ENCODE results near the gene DCC.

Gene DCC, protein sequence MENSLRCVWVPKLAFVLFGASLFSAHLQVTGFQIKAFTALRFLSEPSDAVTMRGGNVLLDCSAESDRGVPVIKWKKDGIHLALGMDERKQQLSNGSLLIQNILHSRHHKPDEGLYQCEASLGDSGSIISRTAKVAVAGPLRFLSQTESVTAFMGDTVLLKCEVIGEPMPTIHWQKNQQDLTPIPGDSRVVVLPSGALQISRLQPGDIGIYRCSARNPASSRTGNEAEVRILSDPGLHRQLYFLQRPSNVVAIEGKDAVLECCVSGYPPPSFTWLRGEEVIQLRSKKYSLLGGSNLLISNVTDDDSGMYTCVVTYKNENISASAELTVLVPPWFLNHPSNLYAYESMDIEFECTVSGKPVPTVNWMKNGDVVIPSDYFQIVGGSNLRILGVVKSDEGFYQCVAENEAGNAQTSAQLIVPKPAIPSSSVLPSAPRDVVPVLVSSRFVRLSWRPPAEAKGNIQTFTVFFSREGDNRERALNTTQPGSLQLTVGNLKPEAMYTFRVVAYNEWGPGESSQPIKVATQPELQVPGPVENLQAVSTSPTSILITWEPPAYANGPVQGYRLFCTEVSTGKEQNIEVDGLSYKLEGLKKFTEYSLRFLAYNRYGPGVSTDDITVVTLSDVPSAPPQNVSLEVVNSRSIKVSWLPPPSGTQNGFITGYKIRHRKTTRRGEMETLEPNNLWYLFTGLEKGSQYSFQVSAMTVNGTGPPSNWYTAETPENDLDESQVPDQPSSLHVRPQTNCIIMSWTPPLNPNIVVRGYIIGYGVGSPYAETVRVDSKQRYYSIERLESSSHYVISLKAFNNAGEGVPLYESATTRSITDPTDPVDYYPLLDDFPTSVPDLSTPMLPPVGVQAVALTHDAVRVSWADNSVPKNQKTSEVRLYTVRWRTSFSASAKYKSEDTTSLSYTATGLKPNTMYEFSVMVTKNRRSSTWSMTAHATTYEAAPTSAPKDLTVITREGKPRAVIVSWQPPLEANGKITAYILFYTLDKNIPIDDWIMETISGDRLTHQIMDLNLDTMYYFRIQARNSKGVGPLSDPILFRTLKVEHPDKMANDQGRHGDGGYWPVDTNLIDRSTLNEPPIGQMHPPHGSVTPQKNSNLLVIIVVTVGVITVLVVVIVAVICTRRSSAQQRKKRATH (N-terminal part only)

DNA sequence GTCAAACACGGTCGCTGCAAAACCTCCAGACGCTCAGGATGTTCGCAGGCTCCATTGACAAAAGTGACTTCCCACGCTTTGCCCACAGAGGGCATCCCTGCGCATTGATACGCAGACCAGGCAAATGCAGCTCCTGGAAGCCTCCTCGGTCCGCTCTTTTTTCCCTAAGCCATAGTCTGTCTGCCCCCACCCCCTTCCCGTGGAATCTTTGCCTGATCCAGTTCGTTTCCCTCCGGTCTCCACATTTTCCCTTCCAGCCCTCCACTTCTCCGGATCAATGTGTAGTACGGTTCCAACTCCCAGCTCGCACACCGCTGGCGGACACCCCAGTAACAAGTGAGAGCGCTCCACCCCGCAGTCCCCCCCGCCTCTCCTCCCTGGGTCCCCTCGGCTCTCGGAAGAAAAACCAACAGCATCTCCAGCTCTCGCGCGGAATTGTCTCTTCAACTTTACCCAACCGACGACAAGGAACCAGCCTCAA lies at the start of gene DCC:
DCC (plus strand) TSS at position 307 of the 481 bp plus-strand sequence. CDS start 591 bp downstream, outside the sequence.
- DNase-seq: no peak

GRCh38 chr18:52310651-52311050 lies 29.3 kb upstream of the DCC start:
- DNase-seq: no peak

DNA sequence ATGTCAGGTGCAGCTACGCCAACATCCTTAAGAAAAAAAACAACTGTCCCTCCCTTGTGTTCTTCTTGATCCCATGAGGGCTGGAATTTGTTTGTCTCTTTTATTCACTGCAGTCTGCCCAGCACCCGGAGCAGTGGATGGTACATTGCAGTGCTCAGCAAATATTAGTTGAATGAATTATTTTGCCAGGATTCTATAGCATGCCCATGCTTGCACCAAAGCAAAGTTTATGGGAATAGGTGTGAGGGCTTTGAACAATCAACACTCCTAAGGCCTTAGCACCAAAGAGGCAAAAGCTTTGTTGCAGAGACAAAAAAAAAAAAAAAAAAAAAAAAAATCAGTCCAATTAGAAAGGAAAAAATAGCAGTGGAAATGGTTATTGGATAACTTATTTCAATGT lies 28.7 kb upstream of the DCC start:
- DNase-seq: no peak

DNA sequence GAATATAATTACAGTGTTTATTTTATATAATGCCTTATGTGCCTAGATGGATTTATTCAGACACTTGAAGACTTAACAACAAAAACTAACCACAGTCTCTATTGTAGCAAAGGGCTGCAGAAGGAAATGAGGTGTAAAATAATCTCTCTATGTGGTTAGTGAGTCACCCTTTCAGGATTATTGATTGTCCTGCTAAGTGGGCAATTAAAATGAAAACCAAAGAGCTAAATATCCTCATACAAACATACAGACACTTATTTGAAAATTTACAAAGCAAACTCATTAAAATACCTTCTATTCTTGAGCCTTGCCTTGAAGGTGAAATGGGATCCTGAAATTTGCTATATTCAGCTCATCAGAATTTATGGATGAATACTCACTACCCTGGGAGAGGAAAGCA lies 27.7 kb upstream of the DCC start:
- no peak for DNase-seq

DNA sequence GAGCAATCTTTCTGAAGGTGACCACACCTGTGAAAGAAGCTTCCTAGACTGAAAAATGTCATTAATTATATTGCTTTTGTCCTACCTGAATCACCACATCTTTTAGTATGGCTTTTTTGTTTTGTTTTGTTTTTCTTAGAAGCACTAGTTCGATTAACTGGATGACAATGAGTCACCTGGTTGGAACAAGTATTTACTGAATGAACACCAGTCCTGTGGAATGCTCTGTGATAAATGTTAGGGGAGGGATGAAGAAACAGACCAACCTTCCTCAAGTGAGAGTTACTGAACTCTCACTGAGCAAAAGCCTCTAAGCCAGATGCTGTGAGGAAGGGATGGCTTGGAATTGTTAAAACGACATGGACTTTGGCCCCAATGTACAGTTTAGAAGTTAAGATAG lies 26.8 kb upstream of the DCC start:
- no peak for DNase-seq

DNA sequence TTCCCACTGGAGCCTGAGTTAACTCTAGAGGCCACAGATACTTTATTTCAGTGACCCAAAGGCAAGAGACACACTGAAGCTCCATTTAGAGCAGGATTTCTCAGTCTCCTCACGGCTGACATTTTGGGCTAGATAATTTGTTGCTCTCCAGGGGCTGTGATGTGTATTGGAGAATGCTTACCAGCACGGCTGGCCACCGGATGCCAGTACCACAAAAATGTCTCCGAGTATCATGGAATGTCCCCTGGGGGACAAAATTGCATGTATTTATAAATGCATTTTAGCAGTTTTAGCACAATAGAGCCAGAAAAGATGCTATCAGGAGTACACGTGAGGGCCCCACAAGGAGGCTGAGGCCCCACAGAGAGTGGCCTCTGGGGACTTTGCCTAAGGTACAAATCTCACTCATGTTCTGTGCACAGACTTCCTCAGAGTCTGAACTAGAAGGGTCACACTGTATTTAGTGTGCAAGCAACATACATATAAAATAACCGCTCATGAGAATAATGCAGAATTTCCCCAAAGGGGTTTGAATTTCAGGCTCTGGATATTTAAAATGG lies 20.5 kb upstream of the DCC start:
- no peak for DNase-seq

DNA sequence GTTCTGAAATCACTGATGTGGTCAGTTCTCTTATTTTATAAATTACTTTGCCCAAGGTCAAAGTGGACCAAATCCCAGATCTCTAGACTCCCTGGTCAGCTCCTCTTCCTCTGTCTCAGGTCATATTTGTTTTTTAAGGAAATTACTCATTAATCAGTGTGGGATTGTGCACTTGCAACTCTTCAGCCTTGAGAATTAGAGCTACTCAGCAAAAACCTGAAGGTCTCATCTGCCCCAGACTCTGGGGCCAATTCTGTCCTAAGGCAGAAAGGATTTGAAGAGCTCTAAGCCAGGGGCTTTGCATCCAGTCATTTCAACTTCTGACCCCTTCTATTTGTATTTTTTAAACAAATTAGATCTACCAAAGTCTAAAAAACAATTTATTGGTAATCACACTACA lies 17.7 kb upstream of the DCC start:
- no peak for DNase-seq

DNA sequence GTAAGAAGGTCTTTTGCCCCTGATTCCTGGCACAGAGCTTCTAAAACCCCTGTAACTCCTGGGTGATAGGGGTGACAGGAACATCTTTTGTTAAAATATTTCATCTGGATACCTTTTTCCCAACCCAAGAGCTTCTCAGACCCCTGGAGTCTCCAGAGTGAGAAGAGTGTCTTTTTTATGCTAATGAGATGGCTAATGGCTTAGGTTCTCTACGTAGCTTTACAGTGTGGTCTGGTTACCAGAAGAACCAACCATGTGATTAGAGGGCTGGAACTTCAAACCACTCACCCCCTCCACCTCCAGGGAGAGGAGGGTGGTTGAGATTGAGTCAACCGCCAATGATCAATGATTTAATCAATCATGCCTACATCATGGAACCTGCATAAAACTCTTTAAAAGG lies 16.2 kb upstream of the DCC start:
- no peak for DNase-seq

GRCh38 chr18:52325997-52326396 lies 14.0 kb upstream of the DCC start:
- no peak for DNase-seq

DNA sequence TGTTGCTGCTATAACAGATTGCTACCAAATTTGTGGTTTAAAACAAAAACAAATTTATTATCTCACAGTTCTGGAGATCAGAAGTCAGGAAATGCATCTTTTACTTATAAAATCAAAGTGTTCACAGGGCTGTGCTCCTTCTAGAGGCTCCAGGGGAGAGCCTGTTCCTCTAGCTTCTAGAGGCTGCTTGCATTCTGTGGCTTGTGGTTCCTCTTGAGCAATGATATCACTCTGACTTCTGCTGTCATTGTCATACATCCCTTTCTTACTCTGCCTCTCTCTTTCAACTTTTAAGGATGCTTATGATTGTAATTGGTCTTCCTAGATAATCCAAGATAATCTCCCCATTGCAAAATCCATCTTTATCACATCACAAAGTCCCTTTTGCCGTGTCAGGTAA lies 6.1 kb upstream of the DCC start:
- DNase-seq: no peak

GRCh38 chr18:52334307-52334706 lies 5.7 kb upstream of the DCC start:
- DNase-seq: no peak

DNA sequence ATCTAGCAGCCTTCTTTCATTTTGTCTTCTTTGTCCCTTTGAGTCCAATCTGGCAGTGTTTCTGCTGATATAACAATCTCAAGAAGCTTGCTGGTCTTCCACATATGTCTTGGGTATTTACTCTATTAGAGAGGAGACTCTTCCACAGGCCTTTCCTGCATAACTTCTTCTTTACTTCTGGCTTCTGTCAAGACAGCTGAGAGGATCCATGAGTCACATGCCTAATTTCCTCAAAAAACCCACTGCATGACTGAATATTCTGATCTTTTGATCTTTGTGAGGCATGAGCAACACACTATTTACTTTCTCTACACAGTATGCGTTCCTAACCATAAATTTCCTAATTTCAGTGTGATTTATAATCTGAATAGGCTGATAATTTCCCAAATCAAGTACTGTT lies 5.1 kb upstream of the DCC start:
- DNase-seq: no peak

- DNase-seq: no peak
Measured at GRCh38 chr18:52337276-52337675, 2.7 kb upstream of the DCC start.

- DNase-seq: no peak
Measured at GRCh38 chr18:52340406-52341102, 557 bp downstream of the DCC start.

GRCh38 chr18:52341103-52341432 lies 1.1 kb downstream of the DCC start:
- DNase-seq: no peak

DNA sequence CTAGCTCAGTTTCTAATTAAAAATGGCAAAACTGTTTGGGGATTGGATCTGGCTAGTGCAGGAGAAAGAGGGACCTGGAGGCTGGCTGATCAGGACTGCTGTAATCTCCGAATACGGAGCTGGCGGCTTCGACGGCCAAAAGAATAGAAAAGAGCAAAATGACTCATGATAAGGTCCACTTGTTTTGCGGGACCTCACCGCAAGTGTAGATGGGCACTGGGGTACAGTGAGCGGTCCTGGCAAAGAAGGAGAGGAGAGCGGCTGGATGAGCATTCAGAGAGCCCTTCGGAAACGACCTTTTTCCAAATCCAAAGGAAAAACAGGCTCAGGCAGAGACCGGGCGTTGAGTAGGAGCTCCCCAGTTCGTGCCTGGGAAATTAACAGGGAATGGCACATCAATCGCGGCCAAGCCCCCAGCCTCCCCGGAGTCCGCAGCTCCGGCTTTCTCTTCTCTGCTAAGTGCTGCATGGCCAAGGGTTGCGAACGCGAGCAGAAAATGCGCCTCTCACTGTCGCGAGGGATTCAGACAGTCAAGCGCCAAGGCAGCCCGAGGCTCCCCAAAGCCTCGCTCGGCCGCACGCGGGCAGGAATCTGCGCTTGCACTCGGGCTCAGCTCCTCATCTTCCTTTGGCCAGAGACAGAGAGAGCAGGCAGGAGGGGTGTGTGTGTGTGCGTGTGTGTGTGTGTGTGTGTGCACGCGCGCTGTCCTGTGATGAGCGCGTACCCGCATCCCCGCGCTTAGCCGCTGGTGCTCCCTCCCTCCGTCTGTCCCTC lies 1.8 kb downstream of the DCC start:
- DNase-seq: no peak

DNA sequence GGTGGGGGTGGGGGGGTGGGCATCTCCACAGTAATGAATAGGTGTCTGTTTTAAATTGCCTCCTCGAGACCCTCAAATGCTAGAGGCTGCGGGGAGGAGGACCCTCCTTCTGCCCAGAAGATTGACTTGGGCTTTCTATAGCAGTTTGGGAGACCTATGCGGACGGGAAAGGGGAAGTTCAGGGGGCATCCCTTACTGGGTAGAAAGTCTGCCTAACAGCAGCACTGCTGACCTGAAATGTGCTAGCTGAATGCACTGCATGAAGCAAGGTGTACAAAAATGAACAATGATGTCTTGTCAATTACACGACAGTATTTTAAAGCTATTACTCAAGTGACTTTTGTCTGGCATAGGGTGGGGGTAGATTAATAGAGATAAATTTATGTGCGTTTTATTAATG lies 2.5 kb downstream of the DCC start:
- no peak for DNase-seq

DNA sequence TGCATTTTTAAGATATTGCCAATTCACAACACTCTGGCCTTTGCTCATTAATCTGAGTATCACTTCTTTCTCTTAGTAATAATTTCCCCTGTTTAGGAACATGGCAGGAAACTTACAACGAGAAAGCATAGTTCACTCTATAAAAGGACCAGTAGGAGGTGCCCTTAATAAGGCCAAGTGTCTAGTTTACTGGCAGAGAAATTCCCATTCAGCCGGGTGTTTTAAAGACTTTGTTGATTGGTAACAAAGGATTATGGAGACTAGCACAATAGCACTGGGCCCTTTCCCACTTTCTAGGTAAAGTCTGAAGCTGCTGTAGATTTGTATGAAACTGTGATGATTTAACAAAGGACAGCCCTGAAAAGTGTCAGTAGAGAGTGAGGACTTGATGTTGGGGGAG lies 3.1 kb downstream of the DCC start:
- no peak for DNase-seq

GRCh38 chr18:52343731-52344340 lies 3.8 kb downstream of the DCC start:
- DNase-seq: no peak

DNA sequence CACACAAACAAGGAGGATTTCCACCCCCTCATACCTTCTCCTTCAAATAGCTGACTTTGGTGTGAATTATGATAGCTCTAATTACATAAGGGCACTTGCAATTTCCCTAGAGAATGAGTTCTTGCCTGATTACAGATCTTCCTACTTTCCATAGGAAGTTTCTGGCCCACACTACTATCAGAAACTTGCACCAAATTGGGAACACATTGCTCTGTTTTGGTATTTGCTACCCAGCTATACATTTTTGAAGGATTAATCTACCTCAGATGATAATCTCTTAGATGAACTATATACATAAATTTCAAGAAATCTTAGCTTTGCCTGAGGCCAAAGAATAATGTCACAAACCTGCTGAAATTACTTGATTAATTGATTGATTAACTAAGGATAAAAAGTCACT lies 4.9 kb downstream of the DCC start:
- DNase-seq: no peak

- DNase-seq: no peak
Measured at GRCh38 chr18:52345428-52345827, 5.4 kb downstream of the DCC start.
